OCI-LY3 (cell line): ENCODE results near the gene CHML.

Experiments used
- EZH2phosphoT487 ChIP-seq: fragments of 200-600 bp; shearing (Covaris generic); IDR thresholded peaks from 2 replicates; pipeline ENCODE4 v1.6.1; 2018; ENCODE audit warnings: antibody characterized with exemption, mixed run types, low read depth
- TF ChIP-seq, protein P1 (sequence below): fragments of 200-600, 300-600 bp; sonication (generic); IDR thresholded peaks from 2 replicates; pipeline ENCODE4 v1.5.1; 2014; ENCODE audit warnings: antibody characterized with exemption, low read length, low read depth

DNA sequence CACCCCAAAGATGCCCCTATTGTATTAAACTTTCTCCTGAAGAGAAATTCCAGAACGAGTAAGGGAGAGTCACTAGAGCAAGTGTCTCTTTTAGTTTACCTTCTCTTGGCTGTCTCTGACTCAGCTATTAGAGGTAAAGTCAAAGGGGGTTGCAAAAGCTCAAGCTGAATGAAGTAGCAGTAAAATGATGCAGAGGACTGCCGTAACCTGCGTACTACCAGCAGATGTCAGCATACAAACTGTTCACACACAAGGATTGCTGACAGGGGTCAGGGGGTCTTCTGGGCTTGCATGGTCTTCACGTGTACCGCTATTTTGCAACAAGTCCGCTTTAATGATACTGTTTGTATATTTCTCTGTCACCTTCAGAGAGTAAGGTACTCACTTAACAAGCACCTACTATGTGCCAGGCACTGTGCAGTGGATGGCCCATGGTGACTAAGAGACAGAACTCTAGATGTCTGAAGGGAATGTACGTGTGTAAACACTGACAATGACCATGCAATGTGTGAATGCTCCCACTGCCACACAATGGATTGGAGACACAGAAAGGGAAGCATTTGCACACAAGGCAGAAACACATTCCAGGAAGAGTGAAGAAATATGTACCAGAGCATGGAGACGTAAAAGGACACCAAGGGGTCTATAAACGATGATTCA is 34.9 kb downstream of the CHML start:
- TF ChIP-seq, protein P1, sequence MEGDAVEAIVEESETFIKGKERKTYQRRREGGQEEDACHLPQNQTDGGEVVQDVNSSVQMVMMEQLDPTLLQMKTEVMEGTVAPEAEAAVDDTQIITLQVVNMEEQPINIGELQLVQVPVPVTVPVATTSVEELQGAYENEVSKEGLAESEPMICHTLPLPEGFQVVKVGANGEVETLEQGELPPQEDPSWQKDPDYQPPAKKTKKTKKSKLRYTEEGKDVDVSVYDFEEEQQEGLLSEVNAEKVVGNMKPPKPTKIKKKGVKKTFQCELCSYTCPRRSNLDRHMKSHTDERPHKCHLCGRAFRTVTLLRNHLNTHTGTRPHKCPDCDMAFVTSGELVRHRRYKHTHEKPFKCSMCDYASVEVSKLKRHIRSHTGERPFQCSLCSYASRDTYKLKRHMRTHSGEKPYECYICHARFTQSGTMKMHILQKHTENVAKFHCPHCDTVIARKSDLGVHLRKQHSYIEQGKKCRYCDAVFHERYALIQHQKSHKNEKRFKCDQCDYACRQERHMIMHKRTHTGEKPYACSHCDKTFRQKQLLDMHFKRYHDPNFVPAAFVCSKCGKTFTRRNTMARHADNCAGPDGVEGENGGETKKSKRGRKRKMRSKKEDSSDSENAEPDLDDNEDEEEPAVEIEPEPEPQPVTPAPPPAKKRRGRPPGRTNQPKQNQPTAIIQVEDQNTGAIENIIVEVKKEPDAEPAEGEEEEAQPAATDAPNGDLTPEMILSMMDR = peak; percentile 76
- TF ChIP-seq EZH2phosphoT487 = no peak
